Esophagus squamous epithelium (tissue), 4 donors: ENCODE measurements around the gene ABO.
"Not testable (repeated sequence)": the region's sequence is repeated elsewhere in the genome, so short reads cannot be mapped to it uniquely, and the experiment has no call there.

Source experiments
- POLR2A ChIP-seq, 4 donors: fragments of 450-650 bp; IDR thresholded peaks; one replicate each; pipeline ENCODE4 v1.6.1; 2017; ENCODE audit warnings: antibody characterized with exemption in 4 of 4, mild to moderate bottlenecking in 4 of 4, moderate library complexity in 3 of 4
- TF ChIP-seq, protein P1 (sequence below), 6 experiments: fragments of 450-650 bp in 4 of 6; fragments of 200-600 bp in 2 of 6; sonication (generic) in 2 of 6; IDR thresholded peaks; one replicate each; pipeline ENCODE4 v1.5.1; 2016 to 2019; ENCODE audit warnings: antibody characterized with exemption in 6 of 6, mild to moderate bottlenecking in 4 of 6, moderate library complexity in 4 of 6

DNA sequence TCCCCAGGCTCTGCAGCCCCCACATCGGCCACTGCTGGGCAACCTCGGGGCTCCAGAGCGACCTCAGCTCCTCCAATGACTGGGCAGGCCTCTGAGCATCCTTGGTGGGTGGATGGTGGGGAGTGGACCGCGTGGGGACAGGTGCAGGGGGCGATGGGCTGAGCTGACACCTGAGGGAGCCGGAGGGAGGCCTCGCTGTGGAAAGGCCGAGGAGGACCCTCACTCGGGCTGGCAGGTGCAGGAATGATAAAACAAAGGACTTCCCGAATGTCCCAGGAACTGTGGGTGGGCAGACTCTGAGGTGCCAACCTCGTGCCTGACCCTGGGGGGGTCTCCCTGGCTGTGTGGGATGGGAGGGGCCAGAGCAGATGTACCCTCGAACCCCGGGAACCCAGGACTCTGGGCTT lies 69.5 kb downstream of the ABO start:
- TF ChIP-seq, protein P1, sequence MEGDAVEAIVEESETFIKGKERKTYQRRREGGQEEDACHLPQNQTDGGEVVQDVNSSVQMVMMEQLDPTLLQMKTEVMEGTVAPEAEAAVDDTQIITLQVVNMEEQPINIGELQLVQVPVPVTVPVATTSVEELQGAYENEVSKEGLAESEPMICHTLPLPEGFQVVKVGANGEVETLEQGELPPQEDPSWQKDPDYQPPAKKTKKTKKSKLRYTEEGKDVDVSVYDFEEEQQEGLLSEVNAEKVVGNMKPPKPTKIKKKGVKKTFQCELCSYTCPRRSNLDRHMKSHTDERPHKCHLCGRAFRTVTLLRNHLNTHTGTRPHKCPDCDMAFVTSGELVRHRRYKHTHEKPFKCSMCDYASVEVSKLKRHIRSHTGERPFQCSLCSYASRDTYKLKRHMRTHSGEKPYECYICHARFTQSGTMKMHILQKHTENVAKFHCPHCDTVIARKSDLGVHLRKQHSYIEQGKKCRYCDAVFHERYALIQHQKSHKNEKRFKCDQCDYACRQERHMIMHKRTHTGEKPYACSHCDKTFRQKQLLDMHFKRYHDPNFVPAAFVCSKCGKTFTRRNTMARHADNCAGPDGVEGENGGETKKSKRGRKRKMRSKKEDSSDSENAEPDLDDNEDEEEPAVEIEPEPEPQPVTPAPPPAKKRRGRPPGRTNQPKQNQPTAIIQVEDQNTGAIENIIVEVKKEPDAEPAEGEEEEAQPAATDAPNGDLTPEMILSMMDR (IDR thresholded peaks at IDR 0.05) = not testable (repeated sequence)
- not testable (repeated sequence) for TF ChIP-seq POLR2A (IDR thresholded peaks at IDR 0.05)
